Parathyroid adenoma (tissue), 2 donors: ENCODE measurements around the gene ANXA4.

Experiments
- H2AFZ ChIP-seq: fragments of 300-600 bp; sonication (generic); one replicate; pipeline ENCODE4 v1.7.0; 2017; ENCODE audit warnings: antibody characterized with exemption, mild to moderate bottlenecking
- H3K27ac ChIP-seq: fragments of 300-600 bp; sonication (generic); one replicate; pipeline ENCODE4 v1.7.0; 2017
- H3K27me3 ChIP-seq: fragments of 300-600 bp; sonication (generic); one replicate; pipeline ENCODE4 v1.7.0; 2017; ENCODE audit warnings: low read length; ENCODE audit not compliant: control insufficient read depth, insufficient read depth
- H3K36me3 ChIP-seq: fragments of 300-600 bp; sonication (generic); one replicate; pipeline ENCODE4 v1.7.0; 2017; ENCODE audit warnings: low read length; ENCODE audit not compliant: control insufficient read depth, insufficient read depth
- H3K4me1 ChIP-seq: fragments of 300-600 bp; sonication (generic); one replicate; pipeline ENCODE4 v1.7.0; 2017; ENCODE audit warnings: control low read depth
- H3K4me2 ChIP-seq: fragments of 300-600 bp; sonication (generic); one replicate; pipeline ENCODE4 v1.7.0; 2017; ENCODE audit warnings: low read length
- H3K4me3 ChIP-seq: fragments of 300-600 bp; sonication (generic); one replicate; pipeline ENCODE4 v1.7.0; 2017; ENCODE audit warnings: low read depth, low read length
- H3K79me2 ChIP-seq: fragments of 300-600 bp; sonication (generic); one replicate; pipeline ENCODE4 v1.7.0; 2017; ENCODE audit warnings: control low read depth
- H3K9ac ChIP-seq: fragments of 300-600 bp; sonication (generic); one replicate; pipeline ENCODE4 v1.7.0; 2017; ENCODE audit warnings: mild to moderate bottlenecking
- H3K9me3 ChIP-seq: fragments of 300-600 bp; sonication (generic); one replicate; pipeline ENCODE4 v1.7.0; 2017; ENCODE audit warnings: low read length; ENCODE audit not compliant: control insufficient read depth
- CTCF ChIP-seq: fragments of 300-600 bp; sonication (generic); IDR thresholded peaks from one replicate; pipeline ENCODE4 v1.7.0; 2017; ENCODE audit warnings: antibody characterized with exemption, mild to moderate bottlenecking
- donor health status: primary hyperparathyroidism.

Gene ANXA4

DNA sequence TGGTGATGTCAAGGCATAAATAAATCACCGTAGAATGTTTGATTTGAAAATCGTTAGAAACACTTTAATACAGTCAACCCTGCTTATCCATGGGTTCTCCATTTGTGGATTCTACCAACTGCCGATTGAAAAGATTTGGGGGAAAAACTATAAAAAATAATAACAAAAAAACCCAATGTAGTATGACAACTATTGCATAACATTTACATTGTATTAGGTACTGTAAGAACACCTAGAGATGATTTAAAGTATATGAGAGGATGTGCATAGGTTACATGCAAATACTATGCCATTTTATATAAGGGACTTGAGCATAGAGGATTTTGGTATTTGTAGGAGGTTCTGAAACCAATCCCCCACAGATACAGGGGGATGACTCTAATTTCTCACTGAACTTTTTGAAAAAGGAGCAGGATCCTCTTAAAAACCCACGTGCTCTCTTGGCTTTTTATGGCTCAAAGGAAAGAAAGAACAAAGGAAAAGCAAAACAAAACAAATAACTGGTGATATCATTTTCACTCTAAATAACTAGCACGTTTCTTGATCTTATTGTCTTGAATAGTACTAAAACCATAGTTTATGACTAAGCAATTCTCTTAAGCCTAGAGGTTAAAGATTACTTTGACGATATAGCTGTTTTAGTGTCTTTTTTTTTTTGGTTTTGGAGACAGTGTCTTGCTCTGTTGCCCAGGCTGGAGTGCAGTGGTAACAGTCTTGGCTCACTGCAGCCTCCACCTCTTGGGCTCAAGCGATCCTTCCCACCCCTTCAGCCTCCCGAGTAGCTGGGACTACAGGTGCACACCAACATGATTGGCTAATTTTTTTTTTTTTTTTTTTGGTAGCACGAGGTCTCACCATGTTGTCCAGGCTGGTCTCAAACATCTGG lies 104.5 kb downstream of the ANXA4 start:
- Histone ChIP-seq H2AFZ (no peak overlapping the region), H3K9ac (no peak overlapping the region), H3K4me2 (no peak overlapping the region), H3K27me3 (no peaks in the 10 kb centered on the region), H3K4me3 (no peak overlapping the region), H3K4me1 (no peaks in the 10 kb centered on the region), H3K27ac (no peak overlapping the region), H3K36me3 (no peaks in the 10 kb centered on the region), H3K9me3 (no peaks in the 10 kb centered on the region), H3K79me2 (no peaks in the 10 kb centered on the region)
- no peak for TF ChIP-seq CTCF

GRCh38 chr2:69847068-69847828 lies 105.3 kb downstream of the ANXA4 start:
- no peaks in the 10 kb centered on the region for H3K36me3 ChIP-seq
- H3K4me3 ChIP-seq, result no peak overlapping the region
- no peak overlapping the region for H3K9ac ChIP-seq
- H3K4me2 ChIP-seq, result no peak overlapping the region
- no peaks in the 10 kb centered on the region for H3K79me2 ChIP-seq
- no peaks in the 10 kb centered on the region for H3K4me1 ChIP-seq
- no peaks in the 10 kb centered on the region for H3K27me3 ChIP-seq
- H3K27ac ChIP-seq, result no peak overlapping the region
- H3K9me3 ChIP-seq, result no peaks in the 10 kb centered on the region
- no peak overlapping the region for H2AFZ ChIP-seq
- TF ChIP-seq CTCF, result no peak

GRCh38 chr2:69848186-69848790 lies 106.4 kb downstream of the ANXA4 start:
- Histone ChIP-seq H3K4me2 (no peak overlapping the region), H3K9ac (no peak overlapping the region), H3K4me3 (no peak overlapping the region), H3K4me1 (no peaks in the 10 kb centered on the region), H3K79me2 (no peaks in the 10 kb centered on the region), H3K27ac (no peak overlapping the region), H3K9me3 (no peaks in the 10 kb centered on the region), H3K36me3 (no peaks in the 10 kb centered on the region), H2AFZ (no peak overlapping the region), H3K27me3 (no peaks in the 10 kb centered on the region)
- no peak for TF ChIP-seq CTCF

GRCh38 chr2:69858261-69858660 lies 116.3 kb downstream of the ANXA4 start:
- no peaks in the 10 kb centered on the region for H3K27me3 ChIP-seq
- no peaks in the 10 kb centered on the region for H3K79me2 ChIP-seq
- no peak overlapping the region for H2AFZ ChIP-seq
- no peak overlapping the region for H3K27ac ChIP-seq
- TF ChIP-seq CTCF, result no peak
- H3K4me3 ChIP-seq, result no peak overlapping the region
- H3K9ac ChIP-seq, result no peak overlapping the region
- no peaks in the 10 kb centered on the region for H3K4me1 ChIP-seq
- H3K4me2 ChIP-seq, result no peak overlapping the region
- H3K9me3 ChIP-seq, result no peaks in the 10 kb centered on the region
- no peaks in the 10 kb centered on the region for H3K36me3 ChIP-seq
